HTERT RPE-1 (cell line): ENCODE data around the gene PRR23B.
"Not testable (repeated sequence)": the region's sequence is repeated elsewhere in the genome, so short reads cannot be mapped to it uniquely, and the experiment has no call there.

Experiments used
- in situ Hi-C: fragments of 300-500 bp; cut with MboI; formaldehyde crosslinking; loops from 4 replicates; pipeline ENCODE4 v1.14.3; 2020; ENCODE audit warnings: low sequenced_read_pairs

The PRR23B gene

GRCh38 chr3:139020868-139021234 lies at the start of gene PRR23B:
TSS of gene PRR23B (minus strand) at chr3:139020926. CDS start at chr3:139020661, 265 bp downstream.
- in situ Hi-C loops, result no loop called here

GRCh38 chr3:139062918-139063317 lies 42.2 kb upstream of the PRR23B start:
- in situ Hi-C loops, result no loop called here

GRCh38 chr3:139052802-139053600 lies 32.3 kb upstream of the PRR23B start:
- in situ Hi-C loops, result no loop called here

GRCh38 chr3:139044366-139045210 lies 23.9 kb upstream of the PRR23B start, which contains the start of gene PRR23C:
TSS of gene PRR23C (minus strand) at chr3:139044892. CDS start at chr3:139044620, 272 bp downstream.
- in situ Hi-C loops, result no loop called here

- in situ Hi-C loops, result no loop called here
Observed at GRCh38 chr3:139043554-139044365, 23.0 kb upstream of the PRR23B start.

- in situ Hi-C loops, result no loop called here
Observed at GRCh38 chr3:139037478-139037877, 16.8 kb upstream of the PRR23B start.

- in situ Hi-C loops, result no loop called here
Observed at GRCh38 chr3:139032326-139033002, 11.7 kb upstream of the PRR23B start.

GRCh38 chr3:139030576-139030975 lies 9.8 kb upstream of the PRR23B start:
- in situ Hi-C loops, result not testable (repeated sequence)

- in situ Hi-C loops, result no loop called here
Observed at GRCh38 chr3:139024968-139025367, 4.2 kb upstream of the PRR23B start.

- in situ Hi-C loops, result no loop called here
Observed at GRCh38 chr3:139020036-139020867, 474 bp downstream of the PRR23B start.

- in situ Hi-C loops, result no loop called here
Observed at GRCh38 chr3:139016430-139017048, 4.2 kb downstream of the PRR23B start.

GRCh38 chr3:139006051-139006716 lies 14.5 kb downstream of the PRR23B start, which contains the start of gene PRR23A:
TSS of gene PRR23A (minus strand) at chr3:139006268. CDS start at chr3:139006268, 0 bp downstream.
- in situ Hi-C loops, result no loop called here

- in situ Hi-C loops, result no loop called here
Observed at GRCh38 chr3:139005356-139005993, 15.3 kb downstream of the PRR23B start.

GRCh38 chr3:138995706-138996105 lies 25.0 kb downstream of the PRR23B start:
- in situ Hi-C loops, result no loop called here

GRCh38 chr3:138987181-138987580 lies 33.5 kb downstream of the PRR23B start:
- in situ Hi-C loops, result no loop called here

GRCh38 chr3:138985932-138986331 lies 34.8 kb downstream of the PRR23B start:
- in situ Hi-C loops, result no loop called here

- in situ Hi-C loops, result no loop called here
Observed at GRCh38 chr3:138984816-138985215, 35.9 kb downstream of the PRR23B start.

GRCh38 chr3:138976047-138976446 lies 44.7 kb downstream of the PRR23B start:
- in situ Hi-C loops, result no loop called here
